ENCODE data around the gene C6orf141. TPM values are rescaled to one million over a fixed set of nuclear protein-coding genes. Genes with fewer than 3 reads are reported as not detected.

C6orf141 gene
- total and polyA plus RNA-seq, 2 of the 8 experiments (the other 6 are each of a cell fraction or from before 2014, with no cell fraction given): 7.6 to 16.1 TPM

- no peak for TF ChIP-seq CHD7 (IDR thresholded peaks at IDR 0.05; ENCODE audit: insufficient replicate concordance, low read length)
- TF ChIP-seq SIX5 (IDR thresholded peaks at IDR 0.05; ENCODE audit: low read depth, low read length): no peak
- no peak for TF ChIP-seq TCF12 (IDR thresholded peaks at IDR 0.05; ENCODE audit: low read depth, low read length)
- no peak for TF ChIP-seq TAF7 (optimal IDR thresholded peaks at IDR 0.05; ENCODE audit: borderline replicate concordance, low read depth, low read length)
- TF ChIP-seq RFX5 (IDR thresholded peaks at IDR 0.05; ENCODE audit: borderline replicate concordance, low read depth, low read length): no peak
These were observed 1.3 kb downstream of the C6orf141 start (continued) for GRCh38 chr6:49551866-49552129.
